Activated naive CD8-positive, alpha-beta T cell treated with anti-CD3 and anti-CD28 coated beads, Interleukin-2, amount 50 U/mL, for 24 hours (primary cell): ENCODE measurements around the gene SCGB2B2.

Experiments
- ATAC-seq: fragments of 150-1000 bp; cut with Tn5 transposase; one replicate; pipeline ENCODE4 v1.10.0; 2021
- DNase-seq: peaks from one replicate; pipeline ENCODE4 v3.0.0; 2021
- H3K27ac Mint-ChIP-seq: one replicate; pipeline ENCODE4 v1.8.0; 2021; ENCODE audit warnings: mild to moderate bottlenecking, mixed read lengths
- H3K27me3 Mint-ChIP-seq: one replicate; pipeline ENCODE4 v1.8.0; 2021; ENCODE audit warnings: mixed read lengths
- H3K36me3 Mint-ChIP-seq: one replicate; pipeline ENCODE4 v1.8.0; 2021; ENCODE audit warnings: low read depth, mixed read lengths
- H3K4me1 Mint-ChIP-seq: one replicate; pipeline ENCODE4 v1.8.0; 2021; ENCODE audit warnings: mixed read lengths
- H3K4me3 Mint-ChIP-seq: one replicate; pipeline ENCODE4 v1.8.0; 2021; ENCODE audit warnings: mild to moderate bottlenecking, moderate library complexity, mixed read lengths
- H3K9me3 Mint-ChIP-seq: one replicate; pipeline ENCODE4 v1.8.0; 2021; ENCODE audit warnings: mixed read lengths

The SCGB2B2 gene

DNA sequence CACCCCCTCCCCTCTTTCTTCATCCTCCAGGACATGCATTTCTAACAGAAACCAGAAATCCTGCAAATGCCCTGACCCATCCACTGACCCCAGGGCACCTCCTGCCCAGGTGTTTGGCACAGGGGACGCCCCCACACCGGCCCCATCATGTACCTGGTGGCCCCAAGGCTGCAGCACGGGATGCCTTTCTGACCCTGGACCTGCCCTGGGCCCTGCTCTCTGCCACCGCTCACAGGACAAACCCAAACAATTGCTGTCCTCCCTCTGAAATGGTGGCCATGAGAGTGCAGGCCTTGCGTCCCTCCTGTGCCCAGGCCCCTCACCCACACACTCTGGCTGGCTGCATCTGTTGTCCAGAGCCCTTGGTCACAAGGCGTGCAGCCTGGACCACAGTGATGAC is 12.1 kb downstream of the SCGB2B2 start:
- Mint-ChIP-seq H3K4me1 (peaks cover 13% of the 10 kb centered on the region), H3K9me3 (peaks cover 5% of the 10 kb centered on the region), H3K4me3 (no peak overlapping the region), H3K27me3 (no peaks in the 10 kb centered on the region), H3K36me3 (no peaks in the 10 kb centered on the region), H3K27ac (no peak overlapping the region)
- DNase-seq, result no peak
- ATAC-seq, result no peak

DNA sequence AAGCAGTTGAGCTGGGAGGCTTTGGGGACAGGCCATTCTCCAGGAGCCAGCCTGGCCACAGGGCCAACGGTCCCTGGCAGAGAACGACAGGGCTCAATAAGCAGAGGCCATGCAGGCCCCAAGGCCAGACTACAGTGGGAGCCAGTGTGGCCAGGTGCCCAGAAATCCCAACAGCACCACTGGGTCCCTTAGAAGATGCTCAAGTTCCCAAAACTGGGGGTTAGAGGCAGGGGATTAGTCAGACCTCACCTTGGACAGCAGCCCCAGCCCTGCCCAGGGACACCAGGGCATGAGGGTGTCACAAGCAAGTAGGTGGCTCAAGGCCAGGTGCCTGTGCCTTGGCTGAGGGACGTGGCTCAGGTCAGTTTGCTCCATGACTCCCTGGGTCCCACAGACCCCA is 12.8 kb downstream of the SCGB2B2 start:
- peaks cover 13% of the 10 kb centered on the region for H3K4me1 Mint-ChIP-seq
- H3K27ac Mint-ChIP-seq, result no peak overlapping the region
- ATAC-seq (no peak), DNase-seq (no peak)
- peaks cover 5% of the 10 kb centered on the region for H3K9me3 Mint-ChIP-seq
- no peaks in the 10 kb centered on the region for H3K27me3 Mint-ChIP-seq
- no peaks in the 10 kb centered on the region for H3K36me3 Mint-ChIP-seq
- H3K4me3 Mint-ChIP-seq, result no peak overlapping the region

DNA sequence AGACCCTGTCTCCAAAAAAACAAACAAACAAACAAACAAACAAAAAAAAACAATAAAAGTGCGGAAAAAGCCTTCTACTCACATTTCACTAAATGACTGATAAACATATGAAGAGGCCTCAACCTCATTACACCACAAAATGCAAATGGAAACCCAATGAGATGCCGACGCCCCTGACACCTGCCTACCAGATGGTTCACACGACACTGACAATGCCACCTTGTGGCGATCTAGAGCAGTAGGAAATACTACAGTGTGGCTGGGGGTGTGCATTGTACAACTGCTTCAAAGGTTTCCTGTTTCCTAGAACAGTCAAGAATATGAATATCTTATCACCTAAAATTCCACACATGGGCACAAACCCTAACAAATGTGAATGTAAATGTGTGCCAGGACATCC is 14.0 kb downstream of the SCGB2B2 start:
- H3K36me3 Mint-ChIP-seq, result peaks cover 3% of the 10 kb centered on the region
- peaks cover 9% of the 10 kb centered on the region for H3K9me3 Mint-ChIP-seq
- peaks cover 13% of the 10 kb centered on the region for H3K4me1 Mint-ChIP-seq
- H3K27me3 Mint-ChIP-seq, result peaks cover 7% of the 10 kb centered on the region
- H3K27ac Mint-ChIP-seq, result no peak overlapping the region
- DNase-seq, result no peak
- ATAC-seq, result peak; percentile 79
- no peak overlapping the region for H3K4me3 Mint-ChIP-seq

DNA sequence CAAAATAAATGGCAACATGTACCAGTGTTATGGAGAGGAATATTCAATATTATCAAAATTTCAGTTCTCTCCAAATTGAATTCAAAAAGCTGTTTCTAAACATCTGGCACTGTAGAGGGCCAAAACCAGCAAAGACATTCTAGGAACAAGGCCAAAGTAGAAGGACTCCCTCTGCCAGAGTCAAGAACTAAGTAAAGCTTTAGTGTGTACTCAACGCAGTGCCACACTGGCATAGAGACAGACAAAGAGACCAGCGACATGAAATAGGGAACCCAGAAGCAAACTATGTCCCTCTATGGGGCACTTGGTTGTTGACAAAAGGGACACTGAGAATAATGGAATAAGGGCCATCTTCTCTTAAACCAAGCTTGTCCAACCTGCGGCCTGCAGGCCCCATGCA is 15.6 kb downstream of the SCGB2B2 start:
- no peak for ATAC-seq
- no peak overlapping the region for H3K4me3 Mint-ChIP-seq
- peaks cover 14% of the 10 kb centered on the region for H3K27me3 Mint-ChIP-seq
- H3K27ac Mint-ChIP-seq, result no peak overlapping the region
- peaks cover 10% of the 10 kb centered on the region for H3K4me1 Mint-ChIP-seq
- H3K9me3 Mint-ChIP-seq, result peaks cover 13% of the 10 kb centered on the region
- H3K36me3 Mint-ChIP-seq, result peaks cover 6% of the 10 kb centered on the region
- DNase-seq, result no peak

DNA sequence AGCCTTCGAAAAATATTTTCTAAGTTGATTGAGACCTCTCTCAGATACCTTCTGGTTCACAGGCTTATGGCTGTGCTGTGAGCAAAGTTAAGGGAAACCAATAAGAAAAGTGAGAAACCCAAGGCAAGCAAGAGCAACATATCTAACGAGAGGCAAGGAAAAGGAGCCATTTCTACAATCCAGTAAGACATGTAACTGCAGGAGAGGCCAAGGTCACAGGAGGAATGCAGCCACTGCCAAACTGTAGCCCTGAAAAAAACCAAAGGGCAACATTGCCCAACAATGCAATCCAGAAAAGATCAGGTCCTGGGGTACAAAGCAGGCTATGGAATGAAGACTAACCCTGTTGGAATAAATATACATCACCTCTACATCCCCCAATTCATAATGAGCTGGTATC is 21.3 kb downstream of the SCGB2B2 start:
- no peak for DNase-seq
- Mint-ChIP-seq H3K36me3 (peaks cover 7% of the 10 kb centered on the region), H3K27me3 (peaks cover 22% of the 10 kb centered on the region), H3K27ac (no peak overlapping the region), H3K9me3 (peaks cover 29% of the 10 kb centered on the region), H3K4me3 (no peak overlapping the region), H3K4me1 (no peaks in the 10 kb centered on the region)
- no peak for ATAC-seq

DNA sequence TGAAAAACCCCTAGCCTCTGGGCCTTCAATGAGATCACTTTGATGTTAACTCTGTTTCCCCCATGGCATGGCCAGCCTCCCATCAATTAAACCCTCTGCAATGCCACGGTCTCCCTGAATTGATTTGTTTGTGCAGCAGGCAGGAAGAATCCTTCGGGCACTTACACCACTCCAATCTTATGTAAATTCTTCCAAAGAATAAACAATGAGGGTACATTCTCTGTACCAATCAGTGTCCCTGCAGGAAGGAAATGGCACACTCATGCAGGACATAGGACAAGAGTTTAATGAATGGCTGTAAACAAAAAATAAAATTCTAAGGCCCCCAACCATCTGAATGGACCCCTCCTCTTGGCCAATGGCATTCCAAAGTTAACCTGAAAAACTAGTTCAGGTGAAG is 22.2 kb downstream of the SCGB2B2 start:
- H3K9me3 Mint-ChIP-seq, result peaks cover 29% of the 10 kb centered on the region
- no peak for ATAC-seq
- DNase-seq, result no peak
- no peak overlapping the region for H3K27ac Mint-ChIP-seq
- peaks cover 22% of the 10 kb centered on the region for H3K27me3 Mint-ChIP-seq
- no peak overlapping the region for H3K4me3 Mint-ChIP-seq
- no peaks in the 10 kb centered on the region for H3K4me1 Mint-ChIP-seq
- peaks cover 7% of the 10 kb centered on the region for H3K36me3 Mint-ChIP-seq

DNA sequence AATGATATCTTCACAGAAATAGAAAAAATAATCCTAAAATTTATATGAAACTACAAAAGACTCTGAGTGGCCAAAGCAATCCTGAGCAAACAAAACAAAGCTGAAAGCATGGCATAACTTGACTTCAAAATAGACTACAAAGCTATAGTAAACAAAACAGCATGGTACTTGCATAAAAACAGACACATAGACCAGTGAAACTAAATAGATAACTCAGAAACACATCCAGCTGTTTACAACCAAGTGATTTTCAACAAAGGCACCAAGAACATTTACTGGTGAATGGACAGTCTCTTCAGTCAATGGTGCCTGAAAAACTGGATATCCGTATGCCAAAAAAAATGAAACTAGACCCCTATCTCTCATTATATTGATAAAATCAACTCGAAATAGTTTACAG is 25.2 kb downstream of the SCGB2B2 start:
- Mint-ChIP-seq H3K36me3 (peaks cover 1% of the 10 kb centered on the region), H3K4me3 (no peak overlapping the region), H3K4me1 (no peaks in the 10 kb centered on the region), H3K27me3 (peaks cover 10% of the 10 kb centered on the region), H3K9me3 (peaks cover 21% of the 10 kb centered on the region), H3K27ac (no peak overlapping the region)
- no peak for DNase-seq
- ATAC-seq, result no peak

DNA sequence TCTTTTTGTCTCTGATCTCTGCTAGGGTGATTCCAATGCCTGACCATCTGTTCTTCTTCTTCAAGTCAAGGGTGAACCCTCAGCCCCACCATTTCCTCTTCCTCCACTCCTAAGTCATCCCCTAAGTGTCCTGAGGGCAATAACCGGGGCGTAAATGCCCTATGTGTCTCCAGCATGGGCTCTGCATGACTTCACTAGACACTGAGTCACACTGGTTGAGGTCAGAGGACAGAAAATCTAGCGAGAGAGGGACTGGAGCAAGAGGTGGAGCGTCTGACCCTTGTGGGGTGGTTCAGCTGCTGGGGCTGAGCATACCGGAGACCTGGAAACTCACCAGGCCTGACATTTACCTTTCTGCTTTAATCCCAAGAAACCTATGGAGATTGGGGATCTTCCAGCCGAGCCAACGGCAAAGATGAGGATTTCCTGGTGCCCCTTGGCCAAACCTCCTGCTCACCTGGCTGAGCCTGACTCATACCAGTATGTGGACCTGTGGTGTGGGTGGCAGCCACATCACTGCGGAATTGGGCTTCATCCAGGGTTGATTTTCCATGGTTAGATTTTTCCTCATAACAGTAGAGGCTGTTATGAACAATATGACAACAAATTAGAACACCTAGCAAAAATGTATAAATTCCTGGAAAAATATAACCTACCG is 26.9 kb downstream of the SCGB2B2 start:
- ATAC-seq (no peak), DNase-seq (no peak)
- H3K27ac Mint-ChIP-seq, result no peak overlapping the region
- peaks cover 10% of the 10 kb centered on the region for H3K27me3 Mint-ChIP-seq
- peaks cover 1% of the 10 kb centered on the region for H3K36me3 Mint-ChIP-seq
- peaks cover 21% of the 10 kb centered on the region for H3K9me3 Mint-ChIP-seq
- no peaks in the 10 kb centered on the region for H3K4me1 Mint-ChIP-seq
- no peak overlapping the region for H3K4me3 Mint-ChIP-seq

DNA sequence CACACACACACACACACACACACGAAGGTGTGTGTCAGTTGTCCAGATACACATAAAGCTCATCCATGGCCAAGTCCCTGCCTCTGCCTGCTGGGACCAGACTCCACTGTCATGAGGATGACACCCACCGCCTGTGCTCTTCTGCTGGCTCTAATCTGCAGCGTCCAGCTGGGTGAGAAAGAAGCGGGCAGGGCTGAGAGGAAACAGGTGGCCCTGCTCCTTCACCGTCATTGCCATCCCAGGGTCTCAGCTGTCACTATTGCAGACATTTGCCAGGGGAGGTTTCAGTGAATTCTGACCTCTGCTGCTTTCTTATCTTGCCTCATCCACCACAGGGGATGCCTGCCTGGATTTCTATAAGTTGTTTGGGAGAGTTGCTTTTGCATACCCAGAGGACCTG is 31.4 kb downstream of the SCGB2B2 start:
- Mint-ChIP-seq H3K4me3 (no peak overlapping the region), H3K27me3 (peaks cover 2% of the 10 kb centered on the region), H3K27ac (no peak overlapping the region), H3K36me3 (no peaks in the 10 kb centered on the region), H3K4me1 (no peaks in the 10 kb centered on the region), H3K9me3 (no peaks in the 10 kb centered on the region)
- DNase-seq (no peak), ATAC-seq (no peak)

DNA sequence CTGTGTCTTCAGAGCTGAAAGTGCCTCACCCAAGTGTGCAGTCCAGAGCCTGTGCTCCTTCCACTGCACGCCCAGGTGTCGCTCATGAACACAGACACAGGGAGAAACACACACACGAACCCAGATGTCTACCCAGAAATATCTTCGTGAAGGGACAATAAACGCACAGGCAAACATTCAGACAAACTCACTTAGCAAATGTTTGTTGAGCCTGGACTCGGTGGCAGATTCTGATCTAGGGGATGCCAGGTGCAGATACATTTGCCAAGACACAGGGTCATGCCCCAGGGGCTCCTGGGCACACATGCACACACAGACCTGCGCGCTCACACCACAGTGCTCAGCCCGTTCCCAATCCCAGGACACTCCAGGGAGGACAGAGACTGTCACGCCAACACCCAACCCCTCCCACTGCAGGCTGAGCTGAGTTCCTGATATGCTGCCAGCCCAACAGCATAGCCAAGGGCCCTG is 31.9 kb downstream of the SCGB2B2 start:
- DNase-seq, result no peak
- Mint-ChIP-seq H3K9me3 (no peaks in the 10 kb centered on the region), H3K27ac (no peak overlapping the region), H3K27me3 (peaks cover 2% of the 10 kb centered on the region), H3K4me3 (no peak overlapping the region), H3K4me1 (no peaks in the 10 kb centered on the region), H3K36me3 (no peaks in the 10 kb centered on the region)
- ATAC-seq, result no peak

DNA sequence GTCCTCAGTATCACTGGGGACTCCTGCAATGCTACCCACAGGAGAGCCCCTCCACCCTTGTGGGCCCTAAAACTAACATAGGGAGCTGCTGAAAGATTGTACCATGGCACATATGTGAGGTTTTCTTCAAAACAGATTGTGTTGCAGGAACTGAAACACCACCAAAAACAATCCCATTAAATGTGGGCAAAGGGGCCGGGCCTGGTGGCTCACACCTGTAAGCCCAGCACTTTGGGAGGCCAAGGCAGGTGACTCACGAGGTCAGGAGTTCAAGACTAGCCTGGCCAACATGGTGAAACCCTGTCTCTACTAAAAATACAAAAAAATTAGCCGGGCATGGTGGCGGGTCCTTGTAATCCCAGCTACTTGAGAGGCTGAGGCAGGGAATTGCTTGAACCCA is 34.7 kb downstream of the SCGB2B2 start:
- Mint-ChIP-seq H3K27me3 (no peaks in the 10 kb centered on the region), H3K27ac (no peak overlapping the region), H3K4me3 (no peak overlapping the region), H3K9me3 (no peaks in the 10 kb centered on the region), H3K36me3 (no peaks in the 10 kb centered on the region), H3K4me1 (no peaks in the 10 kb centered on the region)
- ATAC-seq (no peak), DNase-seq (no peak)

DNA sequence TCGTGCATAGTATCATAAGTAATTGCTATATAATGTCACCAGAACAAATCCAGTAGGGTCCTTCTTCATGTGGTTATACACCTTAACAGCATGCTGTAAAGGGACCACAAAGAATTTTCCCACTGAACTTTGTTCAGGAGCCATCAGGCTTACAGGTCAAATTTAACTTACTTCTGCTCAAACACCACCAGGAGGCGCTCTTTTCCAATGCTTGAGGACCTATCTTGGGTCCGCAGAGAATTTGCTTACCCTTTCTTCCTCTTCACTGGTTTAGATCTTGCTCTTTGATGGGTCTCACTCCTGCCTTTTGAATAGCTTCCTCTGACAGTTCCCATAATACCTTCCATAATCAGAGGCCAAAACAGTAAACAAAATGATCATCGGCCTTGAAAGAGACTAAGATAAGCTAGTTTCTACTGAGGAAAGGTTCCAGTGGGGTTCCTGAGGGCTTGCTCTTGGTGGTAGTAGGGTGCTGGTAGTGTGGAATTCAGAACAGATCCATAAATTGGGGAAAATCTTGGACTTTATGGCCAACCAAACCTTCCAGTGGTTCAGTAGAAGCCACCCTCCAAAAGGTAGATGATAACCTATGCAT is 37.4 kb downstream of the SCGB2B2 start:
- H3K4me3 Mint-ChIP-seq, result no peak overlapping the region
- H3K4me1 Mint-ChIP-seq, result no peaks in the 10 kb centered on the region
- peaks cover 7% of the 10 kb centered on the region for H3K36me3 Mint-ChIP-seq
- ATAC-seq (no peak), DNase-seq (peak; percentile 58)
- no peak overlapping the region for H3K27ac Mint-ChIP-seq
- H3K9me3 Mint-ChIP-seq, result peaks cover 11% of the 10 kb centered on the region
- no peaks in the 10 kb centered on the region for H3K27me3 Mint-ChIP-seq

DNA sequence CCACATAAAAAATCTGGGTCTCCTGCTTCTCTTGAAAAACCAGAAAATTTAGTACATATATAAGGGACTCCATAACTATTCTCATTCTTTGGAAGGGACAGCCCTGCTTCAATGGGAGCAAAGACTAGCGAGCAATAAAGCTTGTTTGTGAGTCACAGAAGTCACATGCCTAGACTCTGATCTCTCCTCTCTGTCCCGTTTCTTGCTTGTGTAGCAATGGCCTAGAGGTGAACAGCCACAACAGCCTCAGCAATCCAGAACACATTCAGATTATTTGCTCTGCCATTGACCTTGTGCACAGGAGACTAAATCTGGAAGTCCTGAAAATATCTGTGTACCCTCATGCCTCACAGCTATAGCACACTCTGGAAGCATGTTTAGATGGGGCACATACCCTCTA is 43.2 kb downstream of the SCGB2B2 start:
- Mint-ChIP-seq H3K4me3 (no peak overlapping the region), H3K27me3 (no peaks in the 10 kb centered on the region), H3K27ac (no peak overlapping the region), H3K36me3 (peaks cover 11% of the 10 kb centered on the region), H3K4me1 (no peaks in the 10 kb centered on the region), H3K9me3 (peaks cover 28% of the 10 kb centered on the region)
- DNase-seq (no peak), ATAC-seq (no peak)
